ENCODE data around the gene POLD1. TPM values are rescaled to one million over a fixed set of nuclear protein-coding genes. Genes with fewer than 3 reads are reported as not detected.
A peak's percentile ranks its signal among the peaks of the same experiment; 100 is the strongest.

Gene POLD1
- total and polyA plus RNA-seq, 5 experiments from 2014 or later, result 26.0 to 40.8 (median 34.4) TPM

DNA sequence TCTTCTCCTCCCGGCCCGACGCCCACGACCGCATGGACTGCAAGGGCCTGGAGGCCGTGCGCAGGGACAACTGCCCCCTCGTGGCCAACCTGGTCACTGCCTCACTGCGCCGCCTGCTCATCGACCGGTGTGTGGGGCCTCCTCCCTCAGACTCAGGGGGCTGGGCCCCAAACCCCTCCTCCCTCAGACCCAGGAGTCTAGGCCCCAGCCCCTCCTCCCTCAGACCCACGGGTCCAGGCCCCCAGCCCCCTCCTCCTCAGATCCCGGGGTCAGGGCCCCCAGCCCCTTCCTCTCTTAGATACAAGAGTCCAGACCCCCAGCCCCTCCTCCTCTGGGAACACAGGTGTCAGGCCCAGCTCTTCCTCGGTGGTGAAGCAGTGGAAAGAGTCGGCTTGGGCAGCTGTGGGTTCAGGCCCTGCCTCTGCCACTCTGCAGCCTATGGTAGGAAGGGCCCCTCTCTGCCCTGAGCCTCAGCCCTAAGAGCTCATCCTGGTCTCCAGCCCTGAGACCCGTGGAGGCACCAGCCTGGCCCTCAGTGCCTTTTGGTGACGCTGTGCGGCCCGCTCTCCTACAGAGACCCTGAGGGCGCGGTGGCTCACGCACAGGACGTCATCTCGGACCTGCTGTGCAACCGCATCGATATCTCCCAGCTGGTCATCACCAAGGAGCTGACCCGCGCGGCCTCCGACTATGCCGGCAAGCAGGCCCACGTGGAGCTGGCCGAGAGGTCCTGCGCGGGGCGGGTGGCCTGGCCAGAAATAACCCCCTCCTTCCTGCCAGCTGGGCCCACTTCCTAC lies 30.9 kb downstream of the POLD1 start:
- Mint-ChIP-seq H3K4me1 (peaks cover 5 to 17% (median 14%) of the 10 kb centered on the region in 4 donors), H3K36me3 (peaks cover 0 to 4% (median 0%) of the 10 kb centered on the region in 3 donors), H3K9me3 (no peaks in the 10 kb centered on the region), H3K27me3 (peaks cover 8 to 16% (median 10%) of the 10 kb centered on the region in 5 donors), H3K4me3 (peak overlapping the region in 1 of 10 donors; percentile 24), H3K27ac (peak overlapping the region in 2 of 10 donors; percentile 19 to 74)
- DNase-seq (peak; percentile 56 to 81 (median 68)), ATAC-seq (peak; percentile 88 to 93)
- POLR2A ChIA-PET, result interaction anchor here (1.2 kb wide), 1 partner anchor 58 kb away, joined by 5 read pairs; no protein-coding TSS in a partner anchor

GRCh38 chr19:50415661-50416033 lies 31.5 kb downstream of the POLD1 start:
- H3K36me3 Mint-ChIP-seq, result peaks cover 0 to 4% (median 0%) of the 10 kb centered on the region in 3 donors
- H3K9me3 Mint-ChIP-seq, result no peaks in the 10 kb centered on the region
- no peak overlapping the region for H3K27ac Mint-ChIP-seq
- peaks cover 11 to 22% (median 15%) of the 10 kb centered on the region in 5 donors for H3K27me3 Mint-ChIP-seq
- no peak overlapping the region for H3K4me3 Mint-ChIP-seq
- peak in 2 of 10 donors; percentile 63 to 73 for DNase-seq
- POLR2A ChIA-PET, result interaction anchor here (1.2 kb wide), 1 partner anchor 58 kb away, joined by 5 read pairs; no protein-coding TSS in a partner anchor
- H3K4me1 Mint-ChIP-seq, result peaks cover 6 to 21% (median 17%) of the 10 kb centered on the region in 4 donors
- peak in 1 of 2 donors; percentile 23 for ATAC-seq

DNA sequence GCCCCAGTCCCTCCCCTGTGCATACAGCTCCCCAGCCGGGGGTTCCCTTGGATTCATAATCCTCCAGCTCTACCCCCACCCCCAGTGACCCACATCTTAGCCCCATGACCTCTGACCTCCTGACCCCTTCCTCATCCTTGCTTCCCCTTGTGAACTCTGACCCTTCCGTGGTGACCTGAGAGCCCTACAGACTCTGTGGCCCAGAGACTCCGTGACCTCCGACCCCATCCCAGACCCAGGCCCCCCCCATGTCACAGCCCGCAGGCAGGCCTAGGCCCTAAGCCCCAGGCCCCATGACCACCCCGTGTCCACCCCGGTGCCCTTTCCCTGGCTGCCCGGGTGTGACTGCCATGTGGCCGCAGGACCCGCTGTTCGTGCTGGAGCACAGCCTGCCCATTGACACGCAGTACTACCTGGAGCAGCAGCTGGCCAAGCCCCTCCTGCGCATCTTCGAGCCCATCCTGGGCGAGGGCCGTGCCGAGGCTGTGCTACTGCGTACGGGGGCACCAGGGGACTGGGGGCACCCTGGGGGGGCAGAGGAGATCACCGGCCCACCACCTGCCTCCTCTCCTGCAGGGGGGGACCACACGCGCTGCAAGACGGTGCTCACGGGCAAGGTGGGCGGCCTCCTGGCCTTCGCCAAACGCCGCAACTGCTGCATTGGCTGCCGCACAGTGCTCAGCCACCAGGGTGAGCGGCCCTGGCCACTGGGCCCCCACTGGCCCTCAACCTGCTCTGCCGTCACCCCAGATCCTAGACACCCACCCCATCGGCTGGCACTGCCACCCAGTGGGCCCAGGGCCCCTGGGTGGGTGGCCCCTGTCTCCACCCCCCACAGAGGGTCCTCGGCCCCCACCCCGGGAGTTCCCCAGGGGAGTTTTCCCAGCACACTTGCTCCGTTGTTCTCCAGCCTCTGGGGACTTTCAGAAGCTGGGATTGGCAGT lies 32.2 kb downstream of the POLD1 start:
- Mint-ChIP-seq H3K4me3 (no peak overlapping the region), H3K9me3 (peaks cover 0 to 3% (median 0%) of the 10 kb centered on the region in 9 donors), H3K27ac (no peak overlapping the region), H3K27me3 (peaks cover 14 to 28% (median 18%) of the 10 kb centered on the region in 5 donors), H3K4me1 (peaks cover 6 to 25% (median 17%) of the 10 kb centered on the region in 4 donors), H3K36me3 (peaks cover 0 to 4% (median 0%) of the 10 kb centered on the region in 3 donors)
- POLR2A ChIA-PET, result interaction anchor here (1.2 kb wide), 1 partner anchor 59 kb away, joined by 5 read pairs; no protein-coding TSS in a partner anchor
- ATAC-seq, result no peak
- no peak for DNase-seq

GRCh38 chr19:50417111-50418081 lies 33.2 kb downstream of the POLD1 start:
- Mint-ChIP-seq H3K4me3 (no peak overlapping the region), H3K27me3 (peaks cover 17 to 36% (median 23%) of the 10 kb centered on the region in 5 donors), H3K9me3 (peaks cover 0 to 3% (median 0%) of the 10 kb centered on the region in 9 donors), H3K27ac (no peak overlapping the region), H3K36me3 (peaks cover 0 to 4% (median 0%) of the 10 kb centered on the region in 3 donors), H3K4me1 (peaks cover 6 to 28% (median 17%) of the 10 kb centered on the region in 4 donors)
- DNase-seq (no peak), ATAC-seq (no peak)
- POLR2A ChIA-PET, result interaction anchor here (0.6 kb wide), 1 partner anchor 53 kb away, joined by 3 read pairs; no protein-coding TSS in a partner anchor

DNA sequence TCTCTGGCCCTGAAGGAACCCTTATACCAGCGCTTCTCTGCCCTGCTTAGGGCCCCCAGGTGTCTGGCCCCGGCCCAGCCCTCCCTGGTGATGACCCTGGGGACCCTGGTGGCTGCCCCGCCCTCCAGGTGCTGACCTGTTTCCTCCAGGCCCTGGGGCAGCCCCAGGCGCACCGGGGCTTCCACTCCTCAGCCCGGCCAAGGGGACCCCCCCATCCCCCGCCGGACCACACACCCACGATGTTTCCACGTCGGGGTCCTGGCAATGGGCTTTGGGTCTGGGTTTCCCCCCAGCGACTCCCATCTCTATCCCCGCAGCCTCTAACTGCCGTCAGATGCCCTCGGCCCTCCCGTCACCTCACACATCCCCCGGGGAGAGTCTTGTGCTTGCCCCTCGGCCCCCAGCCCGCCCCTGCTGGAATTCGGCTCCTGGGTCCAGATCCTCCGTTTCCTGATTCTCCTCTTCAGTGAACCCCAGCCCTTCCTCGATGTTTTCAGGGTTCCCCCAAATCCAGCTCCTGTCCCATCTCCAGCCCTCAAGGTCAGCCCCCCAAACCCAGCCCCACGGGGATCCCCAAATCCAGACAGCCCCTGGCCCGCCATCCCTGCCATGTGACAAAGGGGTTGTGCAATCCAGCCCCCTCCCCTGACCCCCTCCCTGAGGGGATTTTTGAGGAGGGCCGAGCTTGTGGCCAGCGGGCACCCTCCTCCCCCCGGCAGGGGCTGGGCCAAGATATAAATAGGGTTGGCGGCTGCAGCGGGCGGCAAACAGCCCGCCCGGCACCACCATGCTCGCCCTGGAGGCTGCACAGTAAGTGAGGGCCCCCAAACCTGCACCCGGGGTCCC lies 34.3 kb downstream of the POLD1 start, which contains the start of gene SPIB:
Gene SPIB, plus strand, starts transcription at position 763 of the 846 bp plus-strand sequence. Its CDS starts 25 bp downstream, at position 788.
- POLR2A ChIA-PET, result interaction anchor here (0.8 kb wide), 1 partner anchor 34 kb away, joined by 3 read pairs; the partner anchor contains the start of gene POLD1

DNA sequence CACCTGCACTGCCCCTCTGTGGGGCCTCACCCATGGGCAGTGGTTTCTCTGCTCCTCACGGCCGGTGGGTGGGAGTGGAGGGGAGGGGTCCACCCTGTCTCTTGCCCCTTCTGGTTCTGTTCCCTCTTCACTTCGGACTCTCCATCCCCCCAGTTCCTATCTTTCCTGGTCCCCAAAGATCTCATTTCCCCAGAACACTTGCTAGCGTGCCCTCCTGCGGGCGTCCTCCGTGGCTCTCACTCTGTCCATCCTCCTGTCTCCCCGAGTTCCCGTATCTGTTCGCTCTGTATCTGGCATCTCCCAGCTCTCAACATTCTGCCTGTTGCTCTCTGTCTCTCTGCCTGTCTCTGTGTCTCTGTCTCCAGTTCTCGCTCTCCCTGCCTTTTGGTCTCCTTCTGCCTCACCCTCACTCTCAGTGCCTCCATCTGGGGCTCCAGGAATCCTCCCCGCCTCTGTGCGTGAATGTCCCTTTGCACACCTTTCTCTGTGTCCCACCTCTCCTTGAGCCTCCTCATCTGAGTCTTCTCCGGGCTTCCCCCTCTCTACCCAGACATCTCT lies 35.0 kb downstream of the POLD1 start:
- no peak for DNase-seq
- H3K4me3 Mint-ChIP-seq, result peak overlapping the region in 3 of 10 donors; percentile 33 to 89 (median 56)
- H3K36me3 Mint-ChIP-seq, result peaks cover 0 to 4% (median 0%) of the 10 kb centered on the region in 3 donors
- H3K27me3 Mint-ChIP-seq, result peaks cover 17 to 51% (median 23%) of the 10 kb centered on the region in 5 donors
- H3K4me1 Mint-ChIP-seq, result peaks cover 6 to 32% (median 17%) of the 10 kb centered on the region in 4 donors
- ATAC-seq, result no peak
- POLR2A ChIA-PET, result no interaction called here
- H3K27ac Mint-ChIP-seq, result peak overlapping the region in 6 of 10 donors; percentile 13 to 75 (median 44)
- peaks cover 0 to 3% (median 0%) of the 10 kb centered on the region in 9 donors for H3K9me3 Mint-ChIP-seq

More for the DNA sequence above, 34.3 kb downstream of the POLD1 start, which contains the start of gene SPIB:
- DNase-seq, result no peak
- Mint-ChIP-seq H3K9me3 (peaks cover 0 to 3% (median 0%) of the 10 kb centered on the region in 9 donors), H3K4me3 (peak within 1 kb of the TSS in 3 of 10 donors; percentile 33 to 89 (median 56)), H3K27ac (peak within 1 kb of the TSS in 6 of 10 donors; percentile 13 to 75 (median 44)), H3K27me3 (peaks cover 17 to 44% (median 23%) of the 10 kb centered on the region in 5 donors), H3K4me1 (peaks cover 6 to 28% (median 17%) of the 10 kb centered on the region in 4 donors), H3K36me3 (peaks cover 0 to 4% (median 0%) of the 10 kb centered on the region in 3 donors)
- ATAC-seq, result no peak

DNA sequence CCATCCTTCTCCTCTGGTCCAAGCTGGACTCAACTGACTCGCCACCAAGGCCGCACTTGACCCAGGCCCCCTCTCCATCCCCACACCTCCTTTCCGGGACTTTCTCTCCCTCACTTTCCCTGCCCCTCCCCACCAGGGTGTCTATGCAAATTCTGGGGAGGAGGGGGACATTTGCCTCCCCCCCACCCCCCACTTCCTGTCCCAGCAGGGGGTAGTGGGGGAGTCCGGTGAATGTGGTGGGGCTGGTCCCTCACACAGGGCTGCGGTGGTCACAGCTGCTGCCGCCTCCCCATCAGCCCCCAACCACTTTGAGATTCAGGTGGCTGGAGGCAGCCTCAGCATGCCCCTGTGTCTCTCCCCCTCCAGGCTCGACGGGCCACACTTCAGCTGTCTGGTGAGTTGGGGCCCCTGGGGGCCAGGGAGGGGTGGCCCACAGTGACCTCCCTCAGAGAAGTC lies 35.5 kb downstream of the POLD1 start:
- H3K9me3 Mint-ChIP-seq, result peaks cover 0 to 3% (median 0%) of the 10 kb centered on the region in 9 donors
- no peak for ATAC-seq
- no peak for DNase-seq

DNA sequence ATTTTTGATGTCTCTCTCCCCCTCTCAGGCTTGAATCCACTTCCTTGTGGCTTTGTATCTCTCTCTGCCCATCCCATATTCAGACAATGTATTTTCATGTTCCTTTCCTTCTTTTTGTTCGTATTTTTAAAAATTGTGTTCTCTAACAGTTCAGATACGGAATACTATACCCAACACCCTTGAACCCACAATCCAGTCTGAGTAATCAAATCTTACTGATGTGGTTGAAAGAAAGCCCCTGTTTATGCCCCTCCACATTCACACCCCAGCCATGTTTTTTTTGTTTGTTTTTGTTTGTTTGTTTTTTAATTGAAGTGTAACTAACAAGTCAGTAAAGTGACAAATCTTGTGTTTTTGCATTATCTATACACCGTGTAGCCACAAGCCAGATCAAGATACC lies 36.0 kb downstream of the POLD1 start:
- POLR2A ChIA-PET, result no interaction called here
- Mint-ChIP-seq H3K36me3 (peaks cover 0 to 4% (median 0%) of the 10 kb centered on the region in 3 donors), H3K27me3 (peaks cover 17 to 52% (median 23%) of the 10 kb centered on the region in 5 donors), H3K4me1 (peaks cover 6 to 29% (median 15%) of the 10 kb centered on the region in 4 donors), H3K9me3 (peaks cover 0 to 3% (median 0%) of the 10 kb centered on the region in 9 donors), H3K27ac (peak overlapping the region in 1 of 10 donors; percentile 17), H3K4me3 (peak overlapping the region in 2 of 10 donors; percentile 56 to 89)
- no peak for DNase-seq
- ATAC-seq, result no peak

More for the DNA sequence above, 35.5 kb downstream of the POLD1 start:
- Mint-ChIP-seq H3K36me3 (peaks cover 0 to 4% (median 0%) of the 10 kb centered on the region in 3 donors), H3K4me3 (peak overlapping the region in 3 of 10 donors; percentile 16 to 89 (median 56)), H3K27ac (peak overlapping the region in 4 of 10 donors; percentile 13 to 58 (median 23)), H3K4me1 (peaks cover 6 to 32% (median 16%) of the 10 kb centered on the region in 4 donors), H3K27me3 (peaks cover 17 to 52% (median 23%) of the 10 kb centered on the region in 5 donors)
- POLR2A ChIA-PET, result no interaction called here

GRCh38 chr19:50420808-50421207 lies 36.7 kb downstream of the POLD1 start:
- ATAC-seq (no peak), DNase-seq (no peak)
- POLR2A ChIA-PET, result no interaction called here
- Mint-ChIP-seq H3K36me3 (peaks cover 0 to 4% (median 0%) of the 10 kb centered on the region in 3 donors), H3K4me3 (peak overlapping the region in 1 of 10 donors; percentile 89), H3K27me3 (peaks cover 17 to 52% (median 23%) of the 10 kb centered on the region in 5 donors), H3K4me1 (peaks cover 6 to 27% (median 15%) of the 10 kb centered on the region in 4 donors), H3K27ac (no peak overlapping the region), H3K9me3 (peaks cover 0 to 3% (median 0%) of the 10 kb centered on the region in 9 donors)
